Mesenchymal stem cell (in vitro differentiated cells and primary cell): ENCODE measurements around the gene KCNE4.
A peak's percentile ranks its signal among the peaks of the same experiment; 100 is the strongest.

Experiments
- DNase-seq: peaks from one replicate; pipeline ENCODE4 v3.0.0-alpha.2; 2013
- H2AFZ ChIP-seq: one replicate; pipeline ENCODE4 v1.6.1; 2013; ENCODE audit warnings: low read depth, mild to moderate bottlenecking, control low read depth, inconsistent platforms, low read length, moderate library complexity
- H2AK5ac ChIP-seq: 2 replicates; pipeline ENCODE4 v1.6.1; 2013; ENCODE audit warnings: low read length, moderate library complexity, mild to moderate bottlenecking, inconsistent platforms; ENCODE audit not compliant: severe bottlenecking
- H2BK120ac ChIP-seq: one replicate; pipeline ENCODE4 v1.6.1; 2013; ENCODE audit warnings: low read depth, mild to moderate bottlenecking, inconsistent platforms, low read length, moderate library complexity
- H2BK12ac ChIP-seq, 2 experiments: one replicate each; pipeline ENCODE4 v1.6.1; 2013; ENCODE audit warnings: inconsistent platforms in 2 of 2, low read length in 2 of 2, mild to moderate bottlenecking in 2 of 2, moderate library complexity in 2 of 2, control low read depth in 1 of 2
- H2BK15ac ChIP-seq: one replicate; pipeline ENCODE4 v1.6.1; 2013; ENCODE audit warnings: mild to moderate bottlenecking, low read depth, inconsistent platforms; ENCODE audit not compliant: poor library complexity, severe bottlenecking
- H2BK5ac ChIP-seq: 2 replicates; pipeline ENCODE4 v1.6.1; 2013; ENCODE audit warnings: low read depth, mild to moderate bottlenecking, low read length, control low read depth, inconsistent platforms; ENCODE audit not compliant: poor library complexity, severe bottlenecking
- H3K14ac ChIP-seq, 2 experiments: one replicate each; pipeline ENCODE4 v1.6.1; 2013; ENCODE audit warnings: inconsistent platforms in 2 of 2, low read length in 2 of 2, control low read depth in 1 of 2, mild to moderate bottlenecking in 1 of 2, moderate library complexity in 1 of 2
- H3K18ac ChIP-seq, 2 experiments: one replicate each; pipeline ENCODE4 v1.6.1; 2013; ENCODE audit warnings: inconsistent platforms in 2 of 2, low read length in 2 of 2, control low read depth in 1 of 2, low read depth in 1 of 2, mild to moderate bottlenecking in 1 of 2
- H3K23ac ChIP-seq, 2 experiments: one replicate each; pipeline ENCODE4 v1.6.1; 2013; ENCODE audit warnings: inconsistent platforms in 2 of 2, low read length in 2 of 2, mild to moderate bottlenecking in 2 of 2, moderate library complexity in 2 of 2, control low read depth in 1 of 2
- H3K27ac ChIP-seq: 2 replicates; pipeline ENCODE4 v1.5.1; 2013; ENCODE audit warnings: mild to moderate bottlenecking, moderate library complexity, low read length, control low read depth, inconsistent platforms; ENCODE audit not compliant: poor library complexity, severe bottlenecking
- H3K27me3 ChIP-seq, 2 experiments: 2 replicates each; pipeline versions ENCODE4 v1.6.1 to v1.7.0; 2013; ENCODE audit warnings: low read length in 2 of 2, mild to moderate bottlenecking in 2 of 2, moderate library complexity in 2 of 2, control low read depth in 1 of 2, inconsistent platforms in 1 of 2; ENCODE audit not compliant: control insufficient read depth in 1 of 2, insufficient read depth in 1 of 2
- H3K36me3 ChIP-seq, 2 experiments: 2 replicates each; pipeline versions ENCODE4 v1.6.1 to v1.7.0; 2013; ENCODE audit warnings: low read length in 2 of 2, control low read depth in 1 of 2, inconsistent platforms in 1 of 2, low read depth in 1 of 2, mild to moderate bottlenecking in 1 of 2; ENCODE audit not compliant: insufficient read depth in 2 of 2, control insufficient read depth in 1 of 2
- H3K4ac ChIP-seq, 2 experiments: one replicate each; pipeline ENCODE4 v1.6.1; 2013; ENCODE audit warnings: inconsistent platforms in 2 of 2, low read length in 2 of 2, mild to moderate bottlenecking in 2 of 2, moderate library complexity in 2 of 2, control low read depth in 1 of 2, low read depth in 1 of 2
- H3K4me1 ChIP-seq: 2 replicates; pipeline ENCODE4 v1.6.1; 2013; ENCODE audit warnings: low read depth, low read length, control low read depth; ENCODE audit not compliant: control insufficient read depth, insufficient read depth
- H3K4me2 ChIP-seq: 2 replicates; pipeline ENCODE4 v1.6.1; 2013; ENCODE audit warnings: low read length, mild to moderate bottlenecking, inconsistent platforms; ENCODE audit not compliant: poor library complexity, severe bottlenecking
- H3K4me3 ChIP-seq, 2 experiments: 2 replicates each; pipeline versions ENCODE4 v1.5.1 to v1.7.0; 2013; ENCODE audit warnings: low read length in 2 of 2, mild to moderate bottlenecking in 2 of 2, control low read depth in 1 of 2, low read depth in 1 of 2; ENCODE audit not compliant: insufficient read depth in 1 of 2
- H3K79me1 ChIP-seq: replicated peaks from 2 replicates; pipeline ENCODE4 v1.6.1; 2013; ENCODE audit warnings: mild to moderate bottlenecking, control low read depth, low read length, inconsistent platforms; ENCODE audit not compliant: poor library complexity, severe bottlenecking
- H3K9ac ChIP-seq: 2 replicates; pipeline ENCODE4 v1.7.0; 2013; ENCODE audit warnings: mild to moderate bottlenecking, low read length, moderate library complexity
- H3K9me3 ChIP-seq: 2 replicates; pipeline ENCODE4 v1.7.0; 2013; ENCODE audit warnings: mild to moderate bottlenecking, low read length; ENCODE audit not compliant: control insufficient read depth
- H4K8ac ChIP-seq: one replicate; pipeline ENCODE4 v1.6.1; 2013; ENCODE audit warnings: inconsistent platforms, mild to moderate bottlenecking, low read length, moderate library complexity
- H4K91ac ChIP-seq: one replicate; pipeline ENCODE4 v1.6.1; 2013; ENCODE audit warnings: mild to moderate bottlenecking, low read length, inconsistent platforms
- WGBS: methylation state at CpG from one replicate; pipeline ENCODE4 v1.1.7; 2013; ENCODE audit warnings: mixed read lengths; 5-methylcytosine and 5-hydroxymethylcytosine counted together

KCNE4 gene

GRCh38 chr2:223036790-223037444 is 15.1 kb upstream of the KCNE4 start:
- Histone ChIP-seq H3K27me3 (no peaks in the 10 kb centered on the region), H3K9ac (no peak overlapping the region), H3K79me1 (no peaks in the 10 kb centered on the region), H3K14ac (no peak overlapping the region), H3K23ac (no peak overlapping the region), H3K36me3 (no peaks in the 10 kb centered on the region), H2BK15ac (no peak overlapping the region), H2BK12ac (no peak overlapping the region), H3K4ac (no peak overlapping the region), H3K9me3 (peaks cover 20% of the 10 kb centered on the region), H2AFZ (no peak overlapping the region), H3K4me2 (no peak overlapping the region), H3K4me1 (no peaks in the 10 kb centered on the region), H2BK120ac (no peak overlapping the region), H4K8ac (no peak overlapping the region), H2AK5ac (no peak overlapping the region), H4K91ac (no peak overlapping the region), H3K18ac (peak overlapping the region in 1 of 2 experiments; percentile 9), H3K27ac (no peak overlapping the region), H3K4me3 (no peak overlapping the region), H2BK5ac (no peak overlapping the region)
- 64% methylated on average over 2 of the region's 3 CpGs for WGBS
- DNase-seq: no peak

- no peak overlapping the region for H3K9ac ChIP-seq
- WGBS: 89% methylated on average over 2 of the region's 2 CpGs
- no peak overlapping the region for H2BK15ac ChIP-seq
- DNase-seq: no peak
- no peak overlapping the region for H2AFZ ChIP-seq
- H3K4me3 ChIP-seq: no peak overlapping the region
- no peaks in the 10 kb centered on the region for H3K36me3 ChIP-seq
- H3K14ac ChIP-seq: no peak overlapping the region
- H3K18ac ChIP-seq: peak overlapping the region in 1 of 2 experiments; percentile 9
- no peaks in the 10 kb centered on the region for H3K79me1 ChIP-seq
- no peak overlapping the region for H3K4ac ChIP-seq
- H4K91ac ChIP-seq: no peak overlapping the region
- H4K8ac ChIP-seq: no peak overlapping the region
- no peak overlapping the region for H3K4me2 ChIP-seq
- no peak overlapping the region for H2BK5ac ChIP-seq
- H3K27me3 ChIP-seq: no peaks in the 10 kb centered on the region
- H3K27ac ChIP-seq: no peak overlapping the region
- no peak overlapping the region for H3K23ac ChIP-seq
- no peak overlapping the region for H2AK5ac ChIP-seq
- peak overlapping the region in 1 of 2 experiments; percentile 31 for H2BK12ac ChIP-seq
- H3K4me1 ChIP-seq: peaks cover 2% of the 10 kb centered on the region
- H2BK120ac ChIP-seq: no peak overlapping the region
- peaks cover 16% of the 10 kb centered on the region for H3K9me3 ChIP-seq
These were observed 14.6 kb upstream of the KCNE4 start for GRCh38 chr2:223037445-223037800.

GRCh38 chr2:223039618-223040017 is 12.4 kb upstream of the KCNE4 start:
- H2AFZ ChIP-seq: no peak overlapping the region
- no peak overlapping the region for H4K8ac ChIP-seq
- no peaks in the 10 kb centered on the region for H3K27me3 ChIP-seq
- no peak overlapping the region for H4K91ac ChIP-seq
- H3K9ac ChIP-seq: no peak overlapping the region
- H2BK12ac ChIP-seq: no peak overlapping the region
- H2BK120ac ChIP-seq: no peak overlapping the region
- no peaks in the 10 kb centered on the region for H3K36me3 ChIP-seq
- H3K23ac ChIP-seq: no peak overlapping the region
- H3K27ac ChIP-seq: no peak overlapping the region
- H3K14ac ChIP-seq: no peak overlapping the region
- no peaks in the 10 kb centered on the region for H3K79me1 ChIP-seq
- H2BK15ac ChIP-seq: no peak overlapping the region
- no peak overlapping the region for H3K18ac ChIP-seq
- H3K4ac ChIP-seq: no peak overlapping the region
- H3K9me3 ChIP-seq: no peaks in the 10 kb centered on the region
- no peak overlapping the region for H2BK5ac ChIP-seq
- no peak overlapping the region for H3K4me2 ChIP-seq
- no peak for DNase-seq
- WGBS: no CpG with 5 or more reads among the region's 1 CpG
- H3K4me3 ChIP-seq: no peak overlapping the region
- H2AK5ac ChIP-seq: no peak overlapping the region
- H3K4me1 ChIP-seq: peaks cover 3% of the 10 kb centered on the region

GRCh38 chr2:223040527-223040926 is 11.5 kb upstream of the KCNE4 start:
- Histone ChIP-seq H3K4me2 (no peak overlapping the region), H3K27me3 (no peaks in the 10 kb centered on the region), H3K23ac (no peak overlapping the region), H2AK5ac (no peak overlapping the region), H3K79me1 (no peaks in the 10 kb centered on the region), H3K4ac (no peak overlapping the region), H4K8ac (no peak overlapping the region), H3K4me3 (no peak overlapping the region), H2BK15ac (no peak overlapping the region), H4K91ac (no peak overlapping the region), H2BK12ac (no peak overlapping the region), H2AFZ (no peak overlapping the region), H3K4me1 (peaks cover 3% of the 10 kb centered on the region), H3K36me3 (no peaks in the 10 kb centered on the region), H3K14ac (no peak overlapping the region), H2BK120ac (no peak overlapping the region), H3K9me3 (no peaks in the 10 kb centered on the region), H3K18ac (no peak overlapping the region), H3K27ac (no peak overlapping the region), H2BK5ac (no peak overlapping the region), H3K9ac (no peak overlapping the region)
- DNase-seq: no peak
- 100% methylated on average over 1 of the region's 3 CpGs for WGBS
